Esophagus muscularis mucosa (tissue), 4 donors: ENCODE data around the gene CNPY4. TPM values are rescaled to one million over a fixed set of nuclear protein-coding genes. Genes with fewer than 3 reads are reported as not detected.
"Not testable (repeated sequence)": the region's sequence is repeated elsewhere in the genome, so short reads cannot be mapped to it uniquely, and the experiment has no call there.

Experiments
- DNase-seq: peaks from one replicate; pipeline ENCODE4 v3.0.0-alpha.2; 2017; ENCODE audit errors: extremely low spot score
- H3K27ac ChIP-seq, 4 donors: fragments of 200-600 bp; sonication (generic); replicated peaks in 1 of 4; 1 replicate in 3 of 4; 2 replicates in 1 of 4; pipeline ENCODE4 v1.5.1; 2016 to 2019; ENCODE audit warnings: mild to moderate bottlenecking in 1 of 4
- H3K27me3 ChIP-seq, 4 donors: fragments of 200-600 bp; sonication (generic); one replicate each; pipeline versions ENCODE4 v1.5.1 to v1.6.0; 2016 to 2019
- H3K36me3 ChIP-seq, 4 donors: fragments of 200-600 bp; sonication (generic); one replicate each; pipeline ENCODE4 v1.5.1; 2016 to 2019
- H3K4me1 ChIP-seq, 4 donors: fragments of 200-600 bp; sonication (generic); one replicate each; pipeline ENCODE4 v1.5.1; 2016 to 2019
- H3K4me3 ChIP-seq, 4 donors: fragments of 200-600 bp; sonication (generic); 1 replicate in 2 of 4; 2 replicates in 2 of 4; pipeline ENCODE4 v1.5.1; 2016 to 2019; ENCODE audit warnings: mild to moderate bottlenecking in 4 of 4, moderate library complexity in 1 of 4
- H3K9me3 ChIP-seq, 4 donors: fragments of 200-600 bp; sonication (generic); 1 replicate in 3 of 4; 2 replicates in 1 of 4; pipeline ENCODE4 v1.5.1; 2016 to 2019
- EP300 ChIP-seq: sonication (generic); formaldehyde crosslinking; IDR thresholded peaks from one replicate; pipeline ENCODE4 v1.6.1; 2017; ENCODE audit warnings: antibody characterized with exemption
- POLR2A ChIP-seq: fragments of 450-650 bp; IDR thresholded peaks from one replicate; pipeline ENCODE4 v1.6.1; 2017; ENCODE audit warnings: antibody characterized with exemption, moderate library complexity, mild to moderate bottlenecking, low read depth
- POLR2AphosphoS5 ChIP-seq, 2 donors: sonication (generic); formaldehyde crosslinking; IDR thresholded peaks; one replicate each; pipeline ENCODE4 v1.6.1; 2017; ENCODE audit warnings: antibody characterized with exemption in 2 of 2
- WGBS: methylation state at CpG from one replicate; pipeline ENCODE4 v1.1.5; 2018; 5-methylcytosine and 5-hydroxymethylcytosine counted together
- intact Hi-C: fragments of 100-400 bp; cut with DNase I; formaldehyde crosslinking; loops from one replicate; pipeline ENCODE4 v1.15.1; 2023
- total RNA-seq, 4 donors: library from RNA; depleted of rRNA; stranded (reverse); fragments of >200 nt; gene quantifications; one replicate each; pipeline versions ENCODE4 v1.1.0 to v1.2.1, GENCODE V29; 2016
- TF ChIP-seq, protein P1 (sequence below), 3 experiments: fragments of 200-600 bp in 2 of 3; fragments of 450-650 bp in 1 of 3; sonication (generic) in 2 of 3; IDR thresholded peaks; one replicate each; pipeline ENCODE4 v1.5.1; 2017 to 2019; ENCODE audit warnings: antibody characterized with exemption in 3 of 3, mild to moderate bottlenecking in 2 of 3, moderate library complexity in 1 of 3

Gene CNPY4
- total RNA-seq, 4 donors from 2014 or later: 8.3 to 16.2 (median 13.3) TPM

- H3K27me3 ChIP-seq: peaks cover 0 to 3% (median 0%) of the 10 kb centered on the region in 4 donors
- TF ChIP-seq, protein P1, sequence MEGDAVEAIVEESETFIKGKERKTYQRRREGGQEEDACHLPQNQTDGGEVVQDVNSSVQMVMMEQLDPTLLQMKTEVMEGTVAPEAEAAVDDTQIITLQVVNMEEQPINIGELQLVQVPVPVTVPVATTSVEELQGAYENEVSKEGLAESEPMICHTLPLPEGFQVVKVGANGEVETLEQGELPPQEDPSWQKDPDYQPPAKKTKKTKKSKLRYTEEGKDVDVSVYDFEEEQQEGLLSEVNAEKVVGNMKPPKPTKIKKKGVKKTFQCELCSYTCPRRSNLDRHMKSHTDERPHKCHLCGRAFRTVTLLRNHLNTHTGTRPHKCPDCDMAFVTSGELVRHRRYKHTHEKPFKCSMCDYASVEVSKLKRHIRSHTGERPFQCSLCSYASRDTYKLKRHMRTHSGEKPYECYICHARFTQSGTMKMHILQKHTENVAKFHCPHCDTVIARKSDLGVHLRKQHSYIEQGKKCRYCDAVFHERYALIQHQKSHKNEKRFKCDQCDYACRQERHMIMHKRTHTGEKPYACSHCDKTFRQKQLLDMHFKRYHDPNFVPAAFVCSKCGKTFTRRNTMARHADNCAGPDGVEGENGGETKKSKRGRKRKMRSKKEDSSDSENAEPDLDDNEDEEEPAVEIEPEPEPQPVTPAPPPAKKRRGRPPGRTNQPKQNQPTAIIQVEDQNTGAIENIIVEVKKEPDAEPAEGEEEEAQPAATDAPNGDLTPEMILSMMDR (IDR thresholded peaks at IDR 0.05): no peak
- TF ChIP-seq EP300 (no peak), POLR2AphosphoS5 (IDR thresholded peaks at IDR 0.05) (no peak), POLR2A (no peak)
- 81% methylated on average over 3 of the region's 3 CpGs for WGBS
- no peak for DNase-seq
- H3K36me3 ChIP-seq: no peaks in the 10 kb centered on the region
- no peak overlapping the region for H3K27ac ChIP-seq
- H3K4me3 ChIP-seq: no peak overlapping the region
- intact Hi-C loops: no loop called here
- H3K4me1 ChIP-seq: no peaks in the 10 kb centered on the region
- no peaks in the 10 kb centered on the region for H3K9me3 ChIP-seq
These were observed 22.1 kb downstream of the CNPY4 start for GRCh38 chr7:100141555-100141949.

DNA sequence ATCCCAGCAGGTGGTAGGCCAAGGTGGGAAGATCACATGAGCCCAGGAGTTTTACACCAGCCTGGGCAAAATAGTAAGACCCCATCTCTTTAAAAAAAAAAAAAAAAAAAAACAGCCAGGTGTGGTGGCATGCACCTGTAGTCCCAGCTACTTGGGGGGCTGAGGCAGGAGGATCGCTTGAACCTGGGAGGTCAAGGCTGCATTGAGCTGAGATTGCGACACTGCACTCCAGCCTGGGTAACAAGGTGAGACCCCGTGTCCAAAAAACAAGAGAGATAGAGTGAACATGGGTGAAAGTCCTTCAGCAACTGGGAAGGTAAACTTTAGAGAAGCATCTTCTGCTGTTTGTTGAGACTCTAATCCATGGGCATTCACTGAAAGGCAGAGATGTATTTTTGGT lies 23.0 kb downstream of the CNPY4 start:
- WGBS: 94% methylated on average over 3 of the region's 3 CpGs
- Histone ChIP-seq H3K9me3 (no peaks in the 10 kb centered on the region), H3K36me3 (no peaks in the 10 kb centered on the region), H3K4me1 (no peaks in the 10 kb centered on the region), H3K4me3 (no peak overlapping the region), H3K27me3 (no peaks in the 10 kb centered on the region), H3K27ac (no peak overlapping the region)
- TF ChIP-seq EP300: no peak
- TF ChIP-seq POLR2A: no peak
- no peak for TF ChIP-seq POLR2AphosphoS5 (IDR thresholded peaks at IDR 0.05)
- TF ChIP-seq, protein P1 (IDR thresholded peaks at IDR 0.05): no peak
- intact Hi-C loops: no loop called here
- no peak for DNase-seq

DNA sequence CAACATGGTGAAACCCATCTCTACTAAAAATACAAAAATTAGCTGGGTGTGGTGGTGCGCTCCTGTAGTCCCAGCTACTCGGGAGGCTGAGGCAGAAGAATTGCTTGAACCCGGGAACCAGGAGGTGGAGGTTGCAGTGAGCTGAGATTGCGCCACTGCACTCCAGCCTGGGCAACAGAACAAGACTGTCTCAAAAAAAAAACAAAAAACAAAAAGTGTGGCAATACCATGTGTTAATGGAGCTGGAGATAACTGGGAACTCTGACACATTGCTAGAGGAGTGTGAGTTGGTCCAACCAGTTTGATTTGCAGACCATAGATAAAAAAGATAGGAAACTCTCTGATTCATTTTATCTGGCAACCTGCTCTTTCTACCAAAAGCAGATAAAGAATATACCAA lies 26.9 kb downstream of the CNPY4 start:
- H3K4me3 ChIP-seq, H3K27ac ChIP-seq, intact Hi-C loops, H3K9me3 ChIP-seq, H3K36me3 ChIP-seq, DNase-seq, H3K27me3 ChIP-seq: not testable (repeated sequence)
- peaks cover 10 to 25% (median 21%) of the 10 kb centered on the region in 4 donors for H3K4me1 ChIP-seq
- WGBS: 89% methylated on average over 4 of the region's 4 CpGs

- peaks cover 0 to 14% (median 0%) of the 10 kb centered on the region in 4 donors for H3K36me3 ChIP-seq
- H3K4me1 ChIP-seq: peaks cover 10 to 25% (median 21%) of the 10 kb centered on the region in 4 donors
- no peak for DNase-seq
- intact Hi-C loops: no loop called here
- H3K27ac ChIP-seq: no peak overlapping the region
- H3K27me3 ChIP-seq: no peaks in the 10 kb centered on the region
- H3K4me3 ChIP-seq: no peak overlapping the region
- H3K9me3 ChIP-seq: no peaks in the 10 kb centered on the region
- WGBS: 100% methylated on average over 2 of the region's 2 CpGs
- no peak for TF ChIP-seq POLR2AphosphoS5 (IDR thresholded peaks at IDR 0.05)
- TF ChIP-seq, protein P1 (IDR thresholded peaks at IDR 0.05): no peak
- TF ChIP-seq EP300: no peak
- no peak for TF ChIP-seq POLR2A
These were observed 27.8 kb downstream of the CNPY4 start for GRCh38 chr7:100147278-100147677.

DNA sequence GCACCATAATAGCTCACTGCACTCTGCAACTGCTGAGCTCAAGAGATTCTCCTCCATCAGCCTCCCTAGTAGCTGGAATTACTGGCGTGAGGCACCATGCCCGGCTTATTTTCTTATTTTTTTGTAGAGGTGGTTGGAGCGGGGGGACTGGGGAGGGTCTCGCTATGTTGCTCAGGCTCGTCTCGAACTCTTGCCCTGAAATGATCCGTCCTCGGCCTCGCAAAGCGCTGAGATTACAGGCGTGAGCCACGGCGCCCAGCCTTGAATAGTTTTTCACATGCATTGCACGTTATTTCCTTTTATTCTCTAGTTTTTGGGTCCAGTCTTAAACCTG lies 28.8 kb downstream of the CNPY4 start:
- Histone ChIP-seq H3K4me3 (peak overlapping the region; percentile 81 to 99 (median 90)), H3K4me1 (peaks cover 10 to 28% (median 22%) of the 10 kb centered on the region in 4 donors), H3K9me3 (no peaks in the 10 kb centered on the region), H3K36me3 (peaks cover 0 to 23% (median 2%) of the 10 kb centered on the region in 4 donors), H3K27ac (peak overlapping the region; percentile 77 to 94 (median 90)), H3K27me3 (no peaks in the 10 kb centered on the region)
- no peak for DNase-seq
- intact Hi-C loops: loop anchor here (1.0 kb wide), 1 partner anchor 21 kb away; no protein-coding TSS in a partner anchor
- WGBS: 11% methylated on average over 14 of the region's 14 CpGs
- TF ChIP-seq POLR2A (no peak), EP300 (no peak), POLR2AphosphoS5 (IDR thresholded peaks at IDR 0.05) (no peak)
- TF ChIP-seq, protein P1 (IDR thresholded peaks at IDR 0.05): no peak
